Thyroid gland (tissue), 4 donors: Measurements from ENCODE around the gene TGFB1. TPM values are rescaled to one million over a fixed set of nuclear protein-coding genes. Genes with fewer than 3 reads are reported as not detected.

ENCODE experiments used
- DNase-seq, 2 donors: peaks; one replicate each; pipeline ENCODE4 v3.0.0-alpha.2; 2019
- H3K27ac ChIP-seq, 3 donors: fragments of 200-600 bp; sonication (generic); 1 replicate in 2 of 3; 2 replicates in 1 of 3; pipeline ENCODE4 v1.5.1; 2016 to 2019; ENCODE audit warnings: mild to moderate bottlenecking in 1 of 3, moderate library complexity in 1 of 3
- H3K27me3 ChIP-seq: fragments of 200-600 bp; sonication (generic); one replicate; pipeline ENCODE4 v1.5.1; 2019
- H3K36me3 ChIP-seq, 2 donors: fragments of 200-600 bp; sonication (generic); one replicate each; pipeline ENCODE4 v1.5.1; 2016 to 2019
- H3K4me1 ChIP-seq, 2 donors: fragments of 200-600 bp; sonication (generic); one replicate each; pipeline ENCODE4 v1.5.1; 2017 to 2019
- H3K4me3 ChIP-seq, 3 donors: fragments of 200-600 bp; sonication (generic); replicated peaks in 1 of 3; 1 replicate in 2 of 3; 2 replicates in 1 of 3; pipeline ENCODE4 v1.5.1; 2016; ENCODE audit warnings: mild to moderate bottlenecking in 1 of 3
- H3K9me3 ChIP-seq: fragments of 200-600 bp; sonication (generic); one replicate; pipeline ENCODE4 v1.5.1; 2017
- POLR2A ChIP-seq, 2 donors: fragments of 450-650 bp; IDR thresholded peaks; one replicate each; pipeline ENCODE4 v1.6.1; 2017; ENCODE audit warnings: antibody characterized with exemption in 2 of 2, mild to moderate bottlenecking in 2 of 2, moderate library complexity in 1 of 2
- WGBS, 2 donors: methylation state at CpG; one replicate each; pipeline ENCODE4 v1.1.5; 2017; 5-methylcytosine and 5-hydroxymethylcytosine counted together
- intact Hi-C: fragments of 100-400 bp; cut with DNase I; formaldehyde crosslinking; loops from one replicate; pipeline ENCODE4 v1.15.1; 2023
- total RNA-seq, 4 donors: library from RNA; depleted of rRNA; stranded (reverse); fragments of >200 nt; gene quantifications; one replicate each; pipeline ENCODE4 v1.2.3, GENCODE V29; 2016
- TF ChIP-seq, protein P1 (sequence below), 6 experiments: fragments of 200-600 bp in 3 of 6; fragments of 450-650 bp in 3 of 6; sonication (generic) in 3 of 6; IDR thresholded peaks; one replicate each; pipeline ENCODE4 v1.5.1; 2016 to 2019; ENCODE audit warnings: antibody characterized with exemption in 6 of 6, mild to moderate bottlenecking in 2 of 6, inconsistent platforms in 1 of 6, moderate library complexity in 1 of 6

The TGFB1 gene
- total RNA-seq, 4 donors from 2014 or later: 9.6 to 13.7 (median 11.0) TPM

DNA sequence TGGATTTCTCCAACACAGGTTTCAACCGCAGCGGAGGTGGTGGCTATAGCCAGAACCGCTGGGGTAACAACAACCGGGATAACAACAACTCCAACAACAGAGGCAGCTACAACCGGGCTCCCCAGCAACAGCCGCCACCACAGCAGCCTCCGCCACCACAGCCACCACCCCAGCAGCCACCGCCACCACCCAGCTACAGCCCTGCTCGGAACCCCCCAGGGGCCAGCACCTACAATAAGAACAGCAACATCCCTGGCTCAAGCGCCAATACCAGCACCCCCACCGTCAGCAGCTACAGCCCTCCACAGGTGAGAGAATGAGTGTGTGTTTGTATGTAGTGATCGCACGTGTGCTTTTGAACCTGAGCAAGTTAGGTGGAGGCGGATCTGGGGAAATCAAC, 49.8 kb downstream of the TGFB1 start:
- Histone ChIP-seq H3K27ac (no peak overlapping the region), H3K9me3 (no peaks in the 10 kb centered on the region), H3K36me3 (peaks cover 53 to 56% of the 10 kb centered on the region in 2 donors), H3K27me3 (no peaks in the 10 kb centered on the region), H3K4me3 (no peak overlapping the region), H3K4me1 (peaks cover 19 to 36% of the 10 kb centered on the region in 2 donors)
- intact Hi-C loops: no loop called here
- no peak for DNase-seq
- 94 to 100% methylated on average over 1 to 13 of the region's 14 CpGs for WGBS, 2 donors
- TF ChIP-seq POLR2A (IDR thresholded peaks at IDR 0.05): no peak
- TF ChIP-seq, protein P1, sequence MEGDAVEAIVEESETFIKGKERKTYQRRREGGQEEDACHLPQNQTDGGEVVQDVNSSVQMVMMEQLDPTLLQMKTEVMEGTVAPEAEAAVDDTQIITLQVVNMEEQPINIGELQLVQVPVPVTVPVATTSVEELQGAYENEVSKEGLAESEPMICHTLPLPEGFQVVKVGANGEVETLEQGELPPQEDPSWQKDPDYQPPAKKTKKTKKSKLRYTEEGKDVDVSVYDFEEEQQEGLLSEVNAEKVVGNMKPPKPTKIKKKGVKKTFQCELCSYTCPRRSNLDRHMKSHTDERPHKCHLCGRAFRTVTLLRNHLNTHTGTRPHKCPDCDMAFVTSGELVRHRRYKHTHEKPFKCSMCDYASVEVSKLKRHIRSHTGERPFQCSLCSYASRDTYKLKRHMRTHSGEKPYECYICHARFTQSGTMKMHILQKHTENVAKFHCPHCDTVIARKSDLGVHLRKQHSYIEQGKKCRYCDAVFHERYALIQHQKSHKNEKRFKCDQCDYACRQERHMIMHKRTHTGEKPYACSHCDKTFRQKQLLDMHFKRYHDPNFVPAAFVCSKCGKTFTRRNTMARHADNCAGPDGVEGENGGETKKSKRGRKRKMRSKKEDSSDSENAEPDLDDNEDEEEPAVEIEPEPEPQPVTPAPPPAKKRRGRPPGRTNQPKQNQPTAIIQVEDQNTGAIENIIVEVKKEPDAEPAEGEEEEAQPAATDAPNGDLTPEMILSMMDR (IDR thresholded peaks at IDR 0.05): no peak

DNA sequence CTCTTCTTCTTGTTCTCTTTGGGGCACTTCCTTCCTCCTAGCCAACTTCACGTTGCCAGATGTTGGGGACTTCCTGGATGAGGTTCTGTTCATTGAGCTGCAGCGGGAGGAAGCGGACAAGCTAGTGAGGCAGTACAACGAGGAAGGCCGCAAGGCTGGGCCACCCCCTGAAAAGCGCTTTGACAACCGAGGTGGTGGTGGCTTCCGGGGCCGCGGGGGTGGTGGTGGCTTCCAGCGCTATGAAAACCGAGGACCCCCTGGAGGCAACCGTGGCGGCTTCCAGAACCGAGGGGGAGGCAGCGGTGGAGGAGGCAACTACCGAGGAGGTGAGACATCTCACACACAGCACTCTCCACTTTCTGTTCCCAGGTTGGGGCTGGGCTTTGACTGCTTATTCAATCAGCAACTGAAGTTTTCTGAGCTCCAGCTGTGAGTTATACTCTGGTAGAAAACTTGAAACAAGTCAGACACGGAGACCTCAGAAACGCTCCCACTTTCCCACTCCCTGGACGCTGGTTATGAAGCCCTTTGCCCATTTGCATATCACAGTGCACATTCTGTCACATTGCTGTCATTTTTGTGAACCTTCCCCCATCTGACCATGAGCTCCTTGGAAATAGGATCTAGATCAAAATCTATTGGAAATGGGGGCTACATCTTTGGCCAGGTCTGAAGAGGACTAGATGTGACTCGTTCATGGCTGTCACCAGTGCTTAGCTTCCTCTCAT, 50.9 kb downstream of the TGFB1 start:
- no peak overlapping the region for H3K4me3 ChIP-seq
- H3K9me3 ChIP-seq: no peaks in the 10 kb centered on the region
- peaks cover 21 to 36% of the 10 kb centered on the region in 2 donors for H3K4me1 ChIP-seq
- intact Hi-C loops: no loop called here
- DNase-seq: peak in 1 of 2 donors; percentile 21
- H3K36me3 ChIP-seq: peaks cover 53 to 56% of the 10 kb centered on the region in 2 donors
- 82 to 84% methylated on average over 18 to 21 of the region's 21 CpGs for WGBS, 2 donors
- TF ChIP-seq, protein P1 (IDR thresholded peaks at IDR 0.05): no peak
- TF ChIP-seq POLR2A (IDR thresholded peaks at IDR 0.05): no peak
- no peaks in the 10 kb centered on the region for H3K27me3 ChIP-seq
- H3K27ac ChIP-seq: no peak overlapping the region

DNA sequence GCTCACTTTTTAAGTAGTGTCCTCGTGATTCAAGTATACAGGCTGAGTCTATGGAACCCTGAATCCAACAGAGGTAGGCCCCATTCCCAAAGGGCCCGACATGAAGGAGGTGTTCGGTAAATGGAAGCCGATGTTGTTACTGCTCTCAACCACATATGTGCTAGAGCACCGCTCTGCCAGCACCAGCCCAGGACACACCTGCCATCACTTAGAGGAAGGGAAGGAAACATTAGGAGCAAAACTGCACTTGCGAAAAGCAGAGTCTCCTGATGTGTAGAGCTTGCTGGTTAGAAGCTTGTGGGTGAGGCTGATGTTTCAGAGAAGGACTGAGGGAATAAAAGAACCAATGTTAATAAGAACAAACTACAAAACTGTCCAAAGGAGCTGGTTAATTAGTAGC, 53.2 kb downstream of the TGFB1 start:
- no peaks in the 10 kb centered on the region for H3K9me3 ChIP-seq
- H3K27ac ChIP-seq: peak overlapping the region in 2 of 3 donors; percentile 63 to 73
- peaks cover 23 to 51% of the 10 kb centered on the region in 2 donors for H3K4me1 ChIP-seq
- no peaks in the 10 kb centered on the region for H3K27me3 ChIP-seq
- H3K36me3 ChIP-seq: peaks cover 47 to 65% of the 10 kb centered on the region in 2 donors
- intact Hi-C loops: no loop called here
- DNase-seq: no peak
- 83 to 95% methylated on average over 6 of the region's 6 CpGs for WGBS, 2 donors
- no peak overlapping the region for H3K4me3 ChIP-seq
- TF ChIP-seq POLR2A (IDR thresholded peaks at IDR 0.05): no peak
- TF ChIP-seq, protein P1 (IDR thresholded peaks at IDR 0.05): no peak

DNA sequence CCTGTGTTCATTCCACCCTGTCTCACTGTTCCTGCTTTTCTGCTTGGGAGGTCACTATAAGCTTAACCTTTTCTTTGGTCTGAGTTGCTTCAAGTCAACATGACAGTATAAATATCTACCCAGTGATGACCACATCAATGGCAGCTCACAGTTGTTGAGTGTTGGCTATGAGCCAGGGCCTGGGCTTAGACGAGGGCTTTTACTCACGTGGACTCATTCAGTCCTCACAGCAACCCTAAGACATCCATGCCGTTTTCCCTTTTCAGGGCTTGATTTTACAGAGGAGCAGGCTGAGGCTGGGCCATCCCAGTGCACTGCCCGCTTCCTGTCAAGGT, 54.0 kb downstream of the TGFB1 start:
- peaks cover 47 to 65% of the 10 kb centered on the region in 2 donors for H3K36me3 ChIP-seq
- no peak for TF ChIP-seq POLR2A (IDR thresholded peaks at IDR 0.05)
- TF ChIP-seq, protein P1 (IDR thresholded peaks at IDR 0.05): no peak

DNA sequence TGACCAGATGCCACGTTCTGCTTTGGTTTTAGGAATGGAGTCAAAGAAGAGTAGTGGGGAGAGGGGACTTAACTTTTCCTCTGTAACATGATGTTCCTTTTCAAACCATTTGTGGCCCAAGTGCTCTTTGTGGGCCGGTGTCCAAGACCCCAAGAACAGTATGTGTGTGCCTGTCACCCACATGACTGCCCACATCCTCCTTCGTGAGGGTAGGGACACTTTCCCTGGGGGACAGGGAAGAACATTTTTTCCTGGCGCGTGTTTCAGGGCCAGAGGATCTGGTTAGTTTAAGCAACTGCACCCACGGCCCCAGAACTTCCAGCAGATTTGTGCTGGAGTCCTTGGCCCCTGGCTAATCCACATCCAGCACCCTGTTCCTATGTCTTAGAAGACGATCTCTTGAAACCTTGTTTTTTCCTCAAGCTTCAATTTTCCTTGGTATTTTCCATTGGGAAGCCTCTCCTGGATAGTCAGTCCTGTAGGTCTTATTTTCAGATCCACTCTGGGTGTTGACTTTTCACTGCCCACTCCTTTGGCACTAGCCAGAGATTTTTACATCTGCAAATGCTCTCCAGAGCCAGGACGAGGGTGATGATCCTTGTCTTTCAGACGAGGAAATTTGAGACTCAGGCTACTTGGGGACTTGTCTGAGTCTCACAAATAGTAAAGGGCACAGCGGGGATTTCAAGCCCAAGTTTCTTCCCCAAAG, 54.5 kb downstream of the TGFB1 start:
- WGBS, 2 donors: 53 to 65% methylated on average over 10 of the region's 10 CpGs
- TF ChIP-seq POLR2A (IDR thresholded peaks at IDR 0.05): no peak
- TF ChIP-seq, protein P1 (IDR thresholded peaks at IDR 0.05): no peak
- no peaks in the 10 kb centered on the region for H3K9me3 ChIP-seq
- no peaks in the 10 kb centered on the region for H3K27me3 ChIP-seq
- peak overlapping the region; percentile 59 to 73 (median 63) for H3K27ac ChIP-seq
- H3K4me1 ChIP-seq: peaks cover 23 to 51% of the 10 kb centered on the region in 2 donors
- intact Hi-C loops: no loop called here
- peak; percentile 36 to 50 for DNase-seq
- peaks cover 47 to 65% of the 10 kb centered on the region in 2 donors for H3K36me3 ChIP-seq
- no peak overlapping the region for H3K4me3 ChIP-seq

More for the DNA sequence above, 54.0 kb downstream of the TGFB1 start:
- intact Hi-C loops: no loop called here
- Histone ChIP-seq H3K27ac (peak overlapping the region; percentile 59 to 73 (median 63)), H3K27me3 (no peaks in the 10 kb centered on the region), H3K9me3 (no peaks in the 10 kb centered on the region), H3K4me3 (no peak overlapping the region), H3K4me1 (peaks cover 23 to 51% of the 10 kb centered on the region in 2 donors)
- DNase-seq: peak; percentile 70 to 71
- WGBS, 2 donors: 20 to 31% methylated on average over 4 of the region's 4 CpGs
